ENCODE data around the gene SMC1B.

Gene SMC1B

DNA sequence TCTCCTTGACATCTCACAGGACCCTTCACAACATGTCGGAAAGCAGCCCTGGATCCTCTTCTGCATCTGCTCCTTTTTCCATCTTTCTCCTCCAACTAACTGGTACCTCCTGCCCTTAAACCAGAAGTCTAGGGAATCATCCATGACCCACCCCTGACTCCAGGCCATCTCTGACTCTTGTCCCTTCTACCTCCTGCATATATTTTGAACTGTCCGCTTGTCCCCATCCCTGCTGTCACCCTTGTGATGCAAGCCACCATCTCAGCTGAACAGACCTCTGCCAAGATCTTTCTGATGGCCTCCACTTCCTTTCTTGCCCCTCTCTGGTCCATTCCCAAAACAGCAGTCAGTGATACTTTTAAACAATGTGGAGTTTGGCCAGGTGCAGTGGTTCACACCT, 7.1 kb upstream of the SMC1B start:
- TF ChIP-seq, protein P1, sequence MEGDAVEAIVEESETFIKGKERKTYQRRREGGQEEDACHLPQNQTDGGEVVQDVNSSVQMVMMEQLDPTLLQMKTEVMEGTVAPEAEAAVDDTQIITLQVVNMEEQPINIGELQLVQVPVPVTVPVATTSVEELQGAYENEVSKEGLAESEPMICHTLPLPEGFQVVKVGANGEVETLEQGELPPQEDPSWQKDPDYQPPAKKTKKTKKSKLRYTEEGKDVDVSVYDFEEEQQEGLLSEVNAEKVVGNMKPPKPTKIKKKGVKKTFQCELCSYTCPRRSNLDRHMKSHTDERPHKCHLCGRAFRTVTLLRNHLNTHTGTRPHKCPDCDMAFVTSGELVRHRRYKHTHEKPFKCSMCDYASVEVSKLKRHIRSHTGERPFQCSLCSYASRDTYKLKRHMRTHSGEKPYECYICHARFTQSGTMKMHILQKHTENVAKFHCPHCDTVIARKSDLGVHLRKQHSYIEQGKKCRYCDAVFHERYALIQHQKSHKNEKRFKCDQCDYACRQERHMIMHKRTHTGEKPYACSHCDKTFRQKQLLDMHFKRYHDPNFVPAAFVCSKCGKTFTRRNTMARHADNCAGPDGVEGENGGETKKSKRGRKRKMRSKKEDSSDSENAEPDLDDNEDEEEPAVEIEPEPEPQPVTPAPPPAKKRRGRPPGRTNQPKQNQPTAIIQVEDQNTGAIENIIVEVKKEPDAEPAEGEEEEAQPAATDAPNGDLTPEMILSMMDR (IDR thresholded peaks at IDR 0.05), result no peak
- TF ChIP-seq ZFX (IDR thresholded peaks at IDR 0.05; ENCODE audit: borderline replicate concordance), result no peak
- no peak overlapping the region for H3K27ac ChIP-seq

DNA sequence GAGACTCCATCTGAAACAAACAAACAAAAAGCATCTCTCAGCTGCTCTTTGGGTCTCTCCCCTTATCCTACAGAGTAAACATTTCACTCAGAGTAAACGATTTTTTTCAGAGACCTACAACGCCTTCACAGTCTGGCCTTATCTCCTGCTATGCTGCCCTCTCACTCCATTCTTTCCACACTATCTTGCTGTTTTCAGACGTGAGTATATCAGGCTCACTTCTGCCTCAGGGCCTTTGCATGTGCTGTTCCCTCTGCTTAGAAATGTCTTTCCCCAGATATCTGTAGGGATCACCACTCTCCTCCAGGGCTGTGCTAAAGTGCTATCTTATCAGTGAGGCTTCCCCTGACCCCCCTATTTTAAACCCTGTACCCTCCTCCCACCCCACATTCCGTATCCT, 6.6 kb upstream of the SMC1B start:
- no peak for TF ChIP-seq ZFX (IDR thresholded peaks at IDR 0.05; ENCODE audit: borderline replicate concordance)
- TF ChIP-seq, protein P1 (IDR thresholded peaks at IDR 0.05), result no peak
- no peak overlapping the region for H3K27ac ChIP-seq

DNA sequence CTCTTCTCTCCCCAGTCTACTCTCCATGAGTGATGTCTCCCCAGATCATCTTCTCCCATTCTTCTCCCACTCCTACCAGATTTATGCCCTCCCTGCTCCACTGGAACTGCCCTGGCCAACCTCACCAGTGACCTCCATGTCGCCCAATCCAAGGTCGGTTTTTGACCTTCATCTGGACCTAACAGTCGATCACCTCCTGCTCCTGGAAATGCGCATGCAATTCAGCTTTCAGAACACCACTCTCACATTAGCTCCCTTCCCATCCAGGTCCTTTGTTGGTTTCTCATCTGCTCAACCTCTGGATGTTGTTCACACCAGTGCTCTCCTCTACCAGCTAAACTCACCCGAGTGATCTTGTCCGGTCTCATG, 5.4 kb upstream of the SMC1B start:
- H3K27ac ChIP-seq, result no peak overlapping the region
- TF ChIP-seq ZFX (IDR thresholded peaks at IDR 0.05; ENCODE audit: borderline replicate concordance), result no peak
- TF ChIP-seq, protein P1 (IDR thresholded peaks at IDR 0.05), result no peak

DNA sequence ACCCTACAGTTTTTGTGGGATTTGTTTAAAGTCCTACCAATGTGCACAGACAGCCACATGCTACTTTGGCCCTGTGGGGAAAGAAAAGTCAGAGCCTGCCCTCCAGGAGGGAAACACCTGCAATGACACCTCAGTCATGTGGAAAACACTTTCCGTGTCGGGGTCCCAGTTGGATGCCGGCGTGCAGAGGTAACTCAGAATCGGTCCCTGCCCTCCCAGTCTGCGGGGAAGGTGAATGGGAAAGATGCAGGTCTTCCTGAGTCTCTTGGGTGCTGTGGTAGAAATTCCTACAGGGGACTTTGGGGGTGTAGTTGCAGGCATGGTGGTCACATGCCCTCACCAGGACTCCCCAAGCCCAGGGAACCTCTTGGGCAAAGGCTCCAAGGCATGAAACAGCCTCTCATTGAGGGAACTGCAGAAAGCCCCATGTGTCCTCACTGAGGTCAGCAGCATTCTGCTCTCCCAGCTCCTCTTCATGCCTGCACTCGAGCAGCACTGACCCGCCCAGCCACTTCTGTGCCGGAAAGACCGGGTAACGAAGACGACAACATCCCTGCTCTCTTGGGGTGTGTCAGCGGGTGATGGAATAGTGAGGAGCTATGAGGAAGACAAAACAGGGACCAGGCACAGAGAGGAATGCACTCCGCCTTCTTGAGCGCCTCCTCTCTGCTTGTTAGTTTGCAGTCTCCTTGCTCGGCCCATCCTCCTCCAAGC, 4.8 kb upstream of the SMC1B start:
- H3K27ac ChIP-seq, result no peak overlapping the region
- TF ChIP-seq, protein P1 (IDR thresholded peaks at IDR 0.05), result no peak
- no peak for TF ChIP-seq ZFX (IDR thresholded peaks at IDR 0.05; ENCODE audit: borderline replicate concordance)

DNA sequence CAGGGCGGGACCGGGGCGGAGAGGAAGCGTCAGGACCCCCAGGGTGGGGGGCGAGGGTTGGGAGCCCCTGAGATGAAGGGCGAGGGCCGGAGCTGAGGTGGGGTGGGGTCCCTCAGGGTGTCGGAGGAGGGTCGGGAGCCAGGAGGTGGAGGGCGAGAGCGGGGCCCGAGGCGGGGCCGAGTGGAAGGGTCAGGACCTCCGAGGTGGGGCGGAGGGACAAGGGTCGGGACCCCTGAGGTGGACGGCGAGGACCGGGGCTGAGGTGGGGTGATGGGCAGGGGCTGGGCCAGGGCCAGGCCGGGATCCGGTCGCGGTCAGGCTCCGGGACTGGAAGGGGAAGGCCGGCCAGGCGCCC, 409 bp downstream of the SMC1B start:
- H3K27ac ChIP-seq, result peak overlapping the region; percentile 80
- TF ChIP-seq, protein P1 (IDR thresholded peaks at IDR 0.05), result no peak
- no peak for TF ChIP-seq ZFX (IDR thresholded peaks at IDR 0.05; ENCODE audit: borderline replicate concordance)

GRCh38 chr22:45407793-45408192, 5.6 kb downstream of the SMC1B start:
- no peak overlapping the region for H3K27ac ChIP-seq
- no peak for TF ChIP-seq ZFX (IDR thresholded peaks at IDR 0.05; ENCODE audit: borderline replicate concordance)
- TF ChIP-seq, protein P1 (IDR thresholded peaks at IDR 0.05), result no peak

DNA sequence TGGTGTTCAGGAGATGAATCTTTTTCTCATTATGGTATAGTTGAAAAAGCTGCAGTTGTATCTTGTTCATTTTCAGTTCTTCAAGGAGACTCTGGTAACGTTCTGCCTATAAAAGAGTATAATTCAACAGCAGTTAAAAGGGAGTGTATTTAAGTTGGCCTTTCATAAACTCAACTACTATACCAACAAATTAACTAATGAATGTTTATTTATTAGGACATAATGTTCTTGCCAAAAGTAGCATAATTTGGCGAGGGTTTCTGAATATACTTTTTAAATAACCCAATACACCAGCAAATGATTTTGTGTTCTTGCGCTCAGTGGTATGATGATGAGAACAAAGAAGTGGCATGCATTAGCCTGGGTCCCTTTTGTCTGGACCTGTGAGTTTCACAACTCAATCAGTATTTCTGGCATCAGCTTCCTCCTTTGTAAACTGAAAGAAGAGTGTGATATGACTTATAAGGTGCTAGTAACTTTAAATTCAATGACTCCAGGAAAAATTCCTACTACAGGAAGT, 10.9 kb downstream of the SMC1B start:
- peak overlapping the region; percentile 86 for H3K27ac ChIP-seq
- TF ChIP-seq, protein P1 (IDR thresholded peaks at IDR 0.05), result no peak
- TF ChIP-seq ZFX (IDR thresholded peaks at IDR 0.05; ENCODE audit: borderline replicate concordance), result no peak

Data from 22Rv1 (cell line).